ENCODE data around the gene ZCCHC14. TPM values are rescaled to one million over a fixed set of nuclear protein-coding genes. Genes with fewer than 3 reads are reported as not detected.

Gene ZCCHC14
- total RNA-seq, 1 experiment from 2014 or later = 37.8 TPM

GRCh38 chr16:87358250-87358649 is 134.6 kb downstream of the ZCCHC14 start:
- no peak overlapping the region for H2AFZ ChIP-seq (ENCODE audit: low read depth, low read length, poor library complexity, severe bottlenecking)
- no peaks in the 10 kb centered on the region for H3K27me3 ChIP-seq (ENCODE audit: insufficient read depth, low read length)
- intact Hi-C loops (cut with micrococcal nuclease) = no loop called here
- no peaks in the 10 kb centered on the region for H3K4me1 ChIP-seq (ENCODE audit: control insufficient read depth in 1 of 2, insufficient read depth in 2 of 2, low read length in 2 of 2)
- peaks cover 14 to 44% of the 10 kb centered on the region in 2 experiments; a peak in 3 of 4 replicates for H3K36me3 ChIP-seq (ENCODE audit: control insufficient read depth in 1 of 2, insufficient read depth in 2 of 2, low read length in 2 of 2)
- ChIA-PET RAD21 (ENCODE audit: low non-redundant PET in 1 of 2, low total read pairs in 2 of 2, uncharacterized antibody in 2 of 2, unreplicated experiment in 2 of 2) (no interaction called here), POLR2A (no interaction called here), CTCF (interaction anchor here (0.6 kb wide), 1 partner anchor 782 kb away, joined by 3 read pairs; no protein-coding TSS in a partner anchor)
- no peaks in the 10 kb centered on the region for H3K9me2 ChIP-seq (ENCODE audit: insufficient read depth)
- H3K4me2 ChIP-seq (ENCODE audit: low read length) = no peak overlapping the region
- no peak for DNase-seq (ENCODE audit: low read depth, low spot score)
- ATAC-seq = no peak
- no peak overlapping the region for H3K9ac ChIP-seq (ENCODE audit: low read length)
- no peak overlapping the region for H3K4me3 ChIP-seq (replicated peaks in 1 of 2; ENCODE audit: low read depth in 1 of 2, low read length in 2 of 2)
- no peaks in the 10 kb centered on the region for H3K9me3 ChIP-seq (ENCODE audit: control insufficient read depth in 1 of 2, insufficient read depth in 1 of 2, low read depth in 1 of 2, low read length in 2 of 2)
- no peak for TF ChIP-seq REST (IDR thresholded peaks at IDR 0.05; ENCODE audit: low read depth)
- no peak for TF ChIP-seq ZNF274 (IDR thresholded peaks at IDR 0.05; ENCODE audit: low read depth, low read length)
- no peak for TF ChIP-seq SIN3A (IDR thresholded peaks at IDR 0.05; ENCODE audit: low read depth)
- no peak for TF ChIP-seq ATF3 (IDR thresholded peaks at IDR 0.05)
- no peak for TF ChIP-seq FOSL1 (IDR thresholded peaks at IDR 0.05; ENCODE audit: low read depth)
- no peak for TF ChIP-seq YY1 (IDR thresholded peaks at IDR 0.05; ENCODE audit: extremely low read depth, insufficient replicate concordance, low read depth, low read length)
- TF ChIP-seq, protein P1, sequence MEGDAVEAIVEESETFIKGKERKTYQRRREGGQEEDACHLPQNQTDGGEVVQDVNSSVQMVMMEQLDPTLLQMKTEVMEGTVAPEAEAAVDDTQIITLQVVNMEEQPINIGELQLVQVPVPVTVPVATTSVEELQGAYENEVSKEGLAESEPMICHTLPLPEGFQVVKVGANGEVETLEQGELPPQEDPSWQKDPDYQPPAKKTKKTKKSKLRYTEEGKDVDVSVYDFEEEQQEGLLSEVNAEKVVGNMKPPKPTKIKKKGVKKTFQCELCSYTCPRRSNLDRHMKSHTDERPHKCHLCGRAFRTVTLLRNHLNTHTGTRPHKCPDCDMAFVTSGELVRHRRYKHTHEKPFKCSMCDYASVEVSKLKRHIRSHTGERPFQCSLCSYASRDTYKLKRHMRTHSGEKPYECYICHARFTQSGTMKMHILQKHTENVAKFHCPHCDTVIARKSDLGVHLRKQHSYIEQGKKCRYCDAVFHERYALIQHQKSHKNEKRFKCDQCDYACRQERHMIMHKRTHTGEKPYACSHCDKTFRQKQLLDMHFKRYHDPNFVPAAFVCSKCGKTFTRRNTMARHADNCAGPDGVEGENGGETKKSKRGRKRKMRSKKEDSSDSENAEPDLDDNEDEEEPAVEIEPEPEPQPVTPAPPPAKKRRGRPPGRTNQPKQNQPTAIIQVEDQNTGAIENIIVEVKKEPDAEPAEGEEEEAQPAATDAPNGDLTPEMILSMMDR (IDR thresholded peaks at IDR 0.05 in 2 of 3, conservative IDR thresholded peaks at IDR 0.05 in 1 of 3; ENCODE audit: borderline replicate concordance in 1 of 3, insufficient read depth in 1 of 3, low read depth in 2 of 3, low read length in 2 of 3) = no peak
- no peak for TF ChIP-seq EGR1 (IDR thresholded peaks at IDR 0.05; ENCODE audit: low read depth)
- TF ChIP-seq ZBTB33 (IDR thresholded peaks at IDR 0.05; ENCODE audit: extremely low read depth, insufficient replicate concordance, low read length) = no peak
- TF ChIP-seq ELF1 (IDR thresholded peaks at IDR 0.05; ENCODE audit: borderline replicate concordance, low read depth) = no peak
- TF ChIP-seq EZH2phosphoT487 (IDR thresholded peaks at IDR 0.05; ENCODE audit: borderline replicate concordance) = no peak
- TF ChIP-seq MAX (IDR thresholded peaks at IDR 0.05) = no peak
- TF ChIP-seq ZFX (IDR thresholded peaks at IDR 0.05) = no peak
- no peak for TF ChIP-seq RAD21 (IDR thresholded peaks at IDR 0.05; ENCODE audit: low read depth)
- no peak for TF ChIP-seq SRF (IDR thresholded peaks at IDR 0.05; ENCODE audit: low read depth)
- no peak for TF ChIP-seq POLR2A (IDR thresholded peaks at IDR 0.05; ENCODE audit: borderline replicate concordance, extremely low read depth, insufficient read depth, insufficient read length)
- no peak for TF ChIP-seq CEBPB (IDR thresholded peaks at IDR 0.05; ENCODE audit: low read depth)
- no peak for TF ChIP-seq JUND (IDR thresholded peaks at IDR 0.05)
- peaks cover 30% of the 10 kb centered on the region for H3K79me2 ChIP-seq (ENCODE audit: insufficient read depth, low read length)
- no TSS peak for BruUV-seq (replicated peaks)
- H4K20me1 ChIP-seq (ENCODE audit: insufficient read depth) = no peaks in the 10 kb centered on the region
- H3K27ac ChIP-seq (ENCODE audit: low read depth, low read length) = no peak overlapping the region

Measured in HCT116 (cell line).